GM15510 (cell line): ENCODE results near the gene TMOD3.

Experiments
- POLR2A ChIP-seq: IDR thresholded peaks from 3 replicates; pipeline ENCODE4 v1.6.1; 2011; ENCODE audit warnings: borderline replicate concordance; ENCODE audit not compliant: insufficient read length; ENCODE audit errors: extremely low read depth

TMOD3 gene

DNA sequence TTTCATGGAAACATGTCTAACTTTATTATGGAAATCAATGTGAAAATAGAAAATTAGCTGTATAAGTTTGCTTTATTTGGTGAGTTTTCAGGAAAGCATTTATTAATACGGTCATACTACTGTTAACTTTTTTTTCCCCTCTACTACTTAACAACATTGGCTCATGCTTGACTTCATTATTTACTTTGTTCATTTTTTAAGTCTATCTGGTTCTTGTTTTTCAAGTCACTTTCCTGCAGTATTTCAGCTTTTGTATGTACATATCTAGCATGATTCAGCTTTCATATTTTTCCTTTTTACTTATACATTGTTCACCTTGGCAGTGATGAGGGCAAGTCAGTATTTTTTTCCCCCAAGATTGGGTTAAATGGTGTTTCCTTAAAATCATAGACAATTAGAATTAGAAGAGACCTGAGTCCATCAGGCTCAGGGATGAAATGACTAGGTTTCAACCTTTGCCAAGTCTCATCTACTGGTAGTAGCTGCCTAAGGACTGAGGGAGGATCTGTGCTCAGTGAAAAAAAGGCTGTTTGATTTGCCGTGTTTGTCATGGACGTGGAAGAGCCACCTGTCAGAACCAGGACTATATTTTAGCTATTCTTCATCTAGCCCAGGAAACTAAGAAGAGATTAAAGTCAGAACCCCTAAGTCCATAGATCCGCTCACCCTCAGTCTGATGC, 15.4 kb downstream of the TMOD3 start:
- TF ChIP-seq POLR2A: no peak

DNA sequence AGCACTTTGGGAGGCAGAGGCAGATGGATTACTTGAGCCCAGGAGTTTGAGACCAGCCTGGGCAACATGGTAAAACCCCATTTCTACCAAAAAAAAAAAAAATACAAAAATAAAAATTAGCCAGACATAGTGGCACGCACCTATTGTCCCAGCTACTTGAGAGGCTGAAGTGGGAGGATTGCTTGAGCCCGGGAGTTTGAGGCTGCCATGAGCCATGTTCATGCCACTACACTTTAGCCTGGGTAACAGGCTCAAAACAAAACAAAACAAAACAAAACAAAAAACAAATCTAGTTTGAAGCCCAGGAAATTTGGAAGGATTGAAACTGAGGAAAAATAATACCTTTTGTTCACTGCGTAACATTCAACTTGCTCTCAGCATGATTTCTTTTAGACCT, 16.6 kb downstream of the TMOD3 start:
- no peak for TF ChIP-seq POLR2A

DNA sequence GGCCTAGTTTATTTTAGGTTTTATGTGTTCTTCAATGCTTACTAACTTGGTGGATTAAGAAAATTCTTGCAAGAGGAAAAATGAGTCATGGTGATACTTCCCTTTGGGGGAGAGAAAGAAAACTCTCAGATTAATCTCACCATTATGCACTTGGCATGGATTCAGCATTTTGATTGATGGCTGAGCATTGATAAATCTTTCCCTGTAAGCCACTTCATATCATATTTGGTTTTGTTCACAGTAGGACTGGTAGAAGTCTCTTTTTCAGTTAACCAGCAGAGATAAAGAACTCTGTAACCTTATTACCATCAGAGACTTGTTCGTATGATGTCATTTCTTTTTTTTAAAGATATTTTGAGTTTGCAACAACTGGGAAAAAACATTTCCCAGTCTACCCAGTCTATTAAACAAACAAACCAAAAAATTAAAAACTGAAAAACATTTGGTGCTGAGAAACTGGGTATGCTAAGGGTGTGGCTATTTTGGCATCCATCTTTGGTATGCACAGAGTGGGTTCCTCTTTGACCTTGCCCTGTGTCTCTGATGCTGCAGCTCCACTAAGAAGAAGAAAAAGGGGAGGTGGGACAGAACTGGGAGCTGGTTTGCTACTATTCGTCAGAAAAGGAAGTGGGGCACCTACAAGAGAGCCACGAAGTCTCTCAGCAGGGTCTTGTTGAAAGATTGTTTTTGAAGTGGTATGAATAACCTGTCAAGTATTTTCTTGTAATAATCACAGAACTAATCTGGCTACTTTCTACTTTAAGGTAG, 17.2 kb downstream of the TMOD3 start:
- no peak for TF ChIP-seq POLR2A

DNA sequence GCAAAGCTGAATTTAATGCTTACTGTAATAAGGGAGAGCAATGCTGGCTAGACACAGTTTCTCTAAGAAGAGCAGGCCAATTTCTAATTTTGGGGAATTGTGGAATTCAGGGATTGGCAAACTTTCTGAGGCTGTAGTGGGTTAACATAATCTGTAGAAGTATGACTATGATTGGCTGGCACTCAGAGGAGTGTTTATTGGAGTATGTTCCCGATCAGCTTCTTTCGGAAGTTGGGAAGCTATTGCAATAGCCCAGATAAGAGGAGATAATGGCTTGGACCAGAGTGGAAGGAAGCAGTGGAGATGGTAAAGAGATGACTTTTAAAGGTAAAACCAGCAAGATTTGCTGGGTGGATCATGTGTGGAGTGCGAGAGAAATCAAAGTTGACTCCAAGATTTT, 19.4 kb downstream of the TMOD3 start:
- no peak for TF ChIP-seq POLR2A

DNA sequence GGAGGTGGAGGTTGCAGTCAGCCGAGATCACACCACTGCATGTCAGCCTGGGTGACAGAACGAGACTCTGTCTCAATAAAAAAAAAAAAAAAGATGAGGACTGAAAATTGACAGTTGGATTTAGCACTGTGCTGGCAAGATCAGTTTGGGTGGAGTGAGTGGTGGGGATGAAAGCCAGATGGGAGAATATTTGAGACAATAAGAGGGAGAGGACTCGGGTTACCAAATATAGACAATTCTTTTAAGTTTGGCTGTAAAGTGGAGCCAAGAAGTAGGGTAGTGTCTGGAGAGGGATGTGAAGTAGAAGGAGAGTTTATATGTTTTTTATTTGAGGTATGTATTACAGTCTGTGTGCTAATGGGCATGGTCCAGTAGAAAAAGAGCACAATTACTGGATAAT, 20.4 kb downstream of the TMOD3 start:
- TF ChIP-seq POLR2A: no peak

DNA sequence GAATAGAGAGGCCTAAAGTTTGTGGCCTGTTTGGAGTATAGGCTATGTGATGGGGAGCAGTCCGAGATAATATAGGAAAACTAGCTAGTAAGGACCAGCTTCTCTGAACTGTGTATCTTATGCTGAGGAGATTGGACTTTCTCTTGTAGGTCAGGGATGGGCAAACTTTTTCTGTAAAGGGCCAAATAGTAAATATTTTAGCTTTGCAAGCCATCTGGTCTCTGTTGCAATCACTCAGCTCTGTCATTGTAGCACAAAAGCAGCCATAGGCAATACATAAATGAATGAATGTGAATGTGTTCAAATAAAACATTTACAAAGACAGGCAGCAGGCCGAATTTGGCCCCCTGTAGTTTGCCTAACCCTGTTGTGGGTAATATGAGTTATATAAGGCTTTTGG, 24.5 kb downstream of the TMOD3 start:
- TF ChIP-seq POLR2A: no peak

DNA sequence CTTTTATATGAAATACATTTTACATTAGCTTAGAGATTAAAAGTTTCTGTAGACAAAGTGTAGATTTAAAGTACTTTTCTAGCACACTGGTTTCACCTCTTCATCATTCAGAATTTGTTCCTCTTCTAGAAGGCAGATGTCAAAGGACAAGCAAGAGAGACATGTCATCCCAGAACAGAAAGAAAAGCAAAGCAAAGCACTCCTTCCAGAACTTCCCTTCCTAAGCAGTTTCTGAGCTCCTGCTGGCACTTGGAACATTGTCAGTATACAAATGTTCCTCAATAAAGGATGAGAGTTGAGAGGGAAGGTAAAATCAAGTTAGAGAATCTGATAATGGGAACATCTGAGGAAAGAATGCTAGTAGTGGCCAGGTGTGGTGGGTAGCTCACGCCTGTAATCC, 26.2 kb downstream of the TMOD3 start:
- no peak for TF ChIP-seq POLR2A

DNA sequence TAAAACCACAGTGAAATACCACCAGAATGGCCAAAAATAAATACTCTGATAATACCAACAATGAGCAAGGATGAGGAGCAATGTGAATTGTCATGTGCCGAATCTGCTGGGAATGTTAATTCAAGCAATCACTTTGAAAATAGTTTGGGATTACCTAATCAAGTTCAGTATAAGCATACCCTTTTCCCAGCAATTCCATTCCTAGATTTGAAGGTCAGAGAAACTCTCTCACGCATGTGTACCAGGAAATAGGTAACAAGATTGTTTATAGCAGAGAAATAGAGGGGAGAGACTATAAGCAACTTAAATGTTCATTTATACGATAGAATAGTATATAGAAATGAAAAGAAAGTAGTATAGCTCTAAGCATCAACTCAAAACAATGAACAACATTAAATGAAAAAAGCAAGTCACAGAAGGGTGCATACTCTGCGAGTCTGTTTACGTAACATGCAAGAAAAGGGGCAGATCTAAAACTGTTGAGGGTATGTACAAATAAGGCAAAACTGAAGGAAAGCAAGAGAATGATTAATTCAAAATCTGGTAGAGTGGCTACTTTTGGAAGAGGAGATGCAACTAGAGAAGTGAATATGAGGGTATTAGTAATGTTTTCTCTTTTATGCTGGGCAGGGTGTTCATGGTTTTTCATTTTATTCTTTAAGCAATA, 27.4 kb downstream of the TMOD3 start:
- no peak for TF ChIP-seq POLR2A

DNA sequence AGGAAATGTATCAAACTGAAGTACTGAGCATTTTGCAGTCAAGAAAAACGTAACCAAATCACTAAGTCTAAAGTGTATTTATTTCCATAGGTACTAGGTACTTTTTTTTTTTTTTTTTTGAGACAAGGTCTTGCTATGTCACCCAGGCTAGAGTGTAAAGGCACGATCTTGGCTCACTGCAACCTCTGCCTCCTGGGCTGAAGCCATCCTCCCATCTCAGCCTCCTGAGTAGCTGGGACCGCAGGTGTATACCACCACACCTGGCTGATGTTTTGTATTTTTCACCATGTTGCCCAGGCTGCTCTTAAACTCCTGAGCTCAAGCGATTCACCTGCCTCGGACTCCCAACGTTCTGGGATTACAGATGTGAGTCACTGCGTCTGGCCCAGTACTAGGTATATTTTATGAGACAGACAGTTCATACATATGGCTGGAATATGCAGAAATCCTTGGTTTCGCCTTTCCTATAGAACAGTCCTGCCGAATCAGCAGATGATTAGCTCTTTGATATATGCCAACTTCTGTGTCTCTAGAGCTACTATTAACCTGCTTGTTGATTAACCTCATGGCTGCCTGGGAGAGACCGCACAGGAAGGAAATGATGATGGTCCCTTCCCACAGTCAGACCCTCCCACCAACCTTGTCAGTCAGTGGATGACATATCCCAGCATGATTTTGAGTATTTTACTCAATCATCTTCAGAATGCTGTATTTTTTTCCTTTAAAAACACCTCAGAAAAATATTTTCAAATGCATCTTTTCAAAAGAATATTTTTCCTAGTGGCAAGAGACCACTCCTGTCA, 32.3 kb downstream of the TMOD3 start:
- no peak for TF ChIP-seq POLR2A

DNA sequence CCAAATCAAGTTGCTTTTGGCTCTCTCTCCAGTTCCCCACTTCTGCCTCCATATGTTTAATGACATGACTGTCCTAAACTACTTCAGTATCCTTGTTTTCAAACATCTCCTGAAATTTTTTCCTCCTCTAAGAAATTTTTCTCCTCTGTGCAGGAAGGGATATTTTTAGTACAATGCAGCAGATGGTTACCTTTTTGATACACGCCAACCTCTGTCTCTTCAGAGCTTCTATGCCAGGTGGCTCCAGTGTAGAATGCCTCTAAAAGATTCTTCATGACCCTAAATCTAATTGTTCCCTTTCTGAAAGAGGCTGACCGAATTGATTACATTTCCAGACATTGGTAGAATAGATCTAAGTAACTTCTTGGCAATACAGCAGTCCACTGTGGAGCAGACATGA, 33.7 kb downstream of the TMOD3 start:
- no peak for TF ChIP-seq POLR2A

DNA sequence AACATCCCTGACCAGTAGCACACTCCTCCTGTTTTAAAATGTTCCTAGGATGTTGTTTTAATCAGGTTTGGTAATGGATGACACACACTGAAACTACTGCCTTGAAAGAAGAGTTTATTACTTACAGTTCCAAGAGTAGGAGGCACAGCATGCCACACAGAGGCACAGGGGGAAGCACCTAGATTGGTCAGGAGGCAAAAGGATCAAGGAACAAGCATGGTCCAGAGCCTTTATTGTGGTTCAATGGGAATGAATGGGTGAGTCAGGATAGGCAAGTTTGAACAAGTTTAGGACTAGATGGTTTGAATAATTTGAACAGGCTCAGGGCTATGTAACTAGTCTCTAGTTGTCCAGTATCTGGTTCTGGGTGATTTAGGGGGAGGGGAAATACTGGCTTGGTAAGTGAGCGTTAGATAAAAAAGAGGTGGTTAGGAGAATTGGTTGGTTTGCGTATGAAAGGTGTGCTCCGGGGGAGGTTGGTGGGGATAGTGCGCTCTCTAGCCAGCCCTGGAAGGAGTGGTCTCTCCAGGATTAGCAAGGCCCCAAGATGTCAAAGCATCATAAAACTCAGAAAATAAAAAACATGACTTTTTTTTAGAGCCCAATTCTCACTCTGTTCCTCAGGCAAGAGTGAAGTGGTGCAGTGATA, 35.1 kb downstream of the TMOD3 start:
- no peak for TF ChIP-seq POLR2A

DNA sequence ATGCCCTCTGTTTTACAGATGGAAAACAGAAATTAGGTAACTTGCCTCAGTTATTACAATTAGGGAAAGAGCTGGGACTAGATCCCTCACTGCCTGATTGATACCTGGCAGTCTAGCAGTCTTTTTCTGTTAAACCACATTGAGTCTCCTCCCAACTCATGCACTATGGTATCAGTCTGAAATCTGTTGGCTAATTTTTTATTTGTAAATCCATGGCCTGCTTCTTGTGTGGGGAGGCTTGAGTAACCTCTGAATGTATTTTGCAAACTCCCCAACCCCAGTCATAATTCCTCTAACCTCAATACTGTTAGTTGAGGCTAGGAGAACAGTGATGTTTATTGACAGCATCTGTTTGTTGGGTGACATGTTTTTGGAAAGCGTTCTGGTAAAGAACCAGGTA, 35.9 kb downstream of the TMOD3 start:
- TF ChIP-seq POLR2A: no peak

DNA sequence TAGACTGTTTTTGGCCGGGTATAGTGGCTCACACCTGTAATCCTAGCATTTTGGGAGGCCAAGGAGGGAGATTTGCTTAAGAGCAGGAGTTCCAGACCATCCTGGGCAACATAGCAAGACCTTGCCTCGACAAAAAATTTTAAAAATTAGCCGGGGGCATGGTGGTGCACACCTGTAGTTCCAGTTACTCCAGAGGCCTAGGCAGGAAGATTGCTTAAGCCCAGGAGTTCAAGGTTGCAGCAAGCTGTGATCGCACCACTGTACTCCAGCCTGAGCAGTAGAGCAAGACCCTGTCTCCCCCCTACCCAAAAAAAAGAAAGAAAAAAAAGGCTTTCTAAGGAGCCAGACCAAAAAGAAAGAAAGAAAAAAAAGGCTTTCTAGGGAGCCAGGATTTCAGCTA, 36.7 kb downstream of the TMOD3 start:
- no peak for TF ChIP-seq POLR2A

DNA sequence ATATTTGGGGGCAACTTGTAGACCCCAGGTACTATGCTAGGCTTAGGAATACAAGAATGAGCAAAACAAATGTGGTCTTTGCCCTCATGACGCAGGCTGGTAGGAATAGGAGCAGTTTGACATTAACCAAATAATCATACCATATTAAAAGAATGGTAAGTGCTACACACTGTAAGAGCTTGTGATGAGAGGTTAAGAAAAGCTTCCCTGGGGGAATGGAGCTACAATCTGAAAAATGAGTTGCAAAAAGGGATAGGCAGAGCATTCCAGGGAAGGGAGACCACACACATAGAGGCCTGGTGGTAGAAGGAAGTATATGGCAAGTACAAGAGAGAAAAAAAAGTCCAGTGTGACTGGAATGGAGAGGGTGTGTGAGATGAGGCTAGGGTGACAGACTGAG, 37.3 kb downstream of the TMOD3 start:
- TF ChIP-seq POLR2A: no peak

DNA sequence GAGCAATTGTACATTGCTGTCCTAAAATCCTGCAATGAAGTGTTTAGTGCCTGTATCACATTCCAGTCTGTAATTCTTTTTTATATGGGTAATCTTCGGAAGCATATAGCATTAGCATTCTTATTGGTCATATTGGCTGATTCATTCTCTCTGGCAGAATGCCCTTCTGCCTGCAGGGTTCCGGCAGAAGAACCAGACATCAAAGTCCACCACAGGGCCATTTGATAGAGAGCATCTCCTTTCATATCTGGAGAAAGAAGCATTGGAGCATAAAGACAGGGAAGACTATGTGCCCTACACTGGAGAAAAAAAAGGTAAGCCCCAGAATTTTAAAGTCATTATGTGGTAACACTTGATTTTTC, 39.6 kb downstream of the TMOD3 start:
- TF ChIP-seq POLR2A: no peak
